B cell (primary cell): ENCODE measurements around the gene PLA2G3. TPM values are rescaled to one million over a fixed set of nuclear protein-coding genes. Genes with fewer than 3 reads are reported as not detected.

Experiments
- ATAC-seq: fragments of 200-7000 bp; cut with Tn5 transposase; one replicate; pipeline ENCODE4 v1.10.0; 2021; ENCODE audit warnings: low read depth, mild to moderate bottlenecking, moderate number of reproducible peaks, moderate library complexity
- CTCF ChIA-PET: fragments of 350-600 bp; sonication (Branson Sonifier 250); formaldehyde crosslinking; loops from one replicate; lab custom pipeline; 2021; ENCODE audit warnings: antibody characterized with exemption, inconsistent platforms; lab: Charles Lee
- POLR2A ChIA-PET: fragments of 350-600 bp; sonication (Branson Sonifier 250); formaldehyde crosslinking; loops from one replicate; lab custom pipeline; 2021; ENCODE audit warnings: antibody characterized with exemption; lab: Charles Lee
- DNase-seq: peaks from one replicate; pipeline ENCODE4 v3.0.0; 2013
- H2AFZ ChIP-seq: 2 replicates; pipeline ENCODE4 v1.6.1; 2012; ENCODE audit warnings: mild to moderate bottlenecking, low read depth, low read length; ENCODE audit not compliant: insufficient read depth, poor library complexity, severe bottlenecking
- H3K27ac ChIP-seq, 2 donors: 1 replicate in 1 of 2; 2 replicates in 1 of 2; pipeline ENCODE4 v1.5.1; 2012 to 2013; ENCODE audit warnings: low read length in 2 of 2, mild to moderate bottlenecking in 2 of 2, moderate library complexity in 1 of 2
- H3K27me3 ChIP-seq, 4 experiments: fragments of 200-600 bp in 1 of 4; sonication (generic) in 1 of 4; replicated peaks in 1 of 4; 1 replicate in 2 of 4; 2 replicates in 2 of 4; pipeline versions ENCODE4 v1.6.1 to v1.7.0; 2013 to 2016; ENCODE audit warnings: low read length in 3 of 4, mild to moderate bottlenecking in 2 of 4, mixed read lengths in 1 of 4, moderate library complexity in 1 of 4; ENCODE audit not compliant: insufficient read depth in 4 of 4, control insufficient read depth in 3 of 4; ENCODE audit errors: control extremely low read depth in 1 of 4
- H3K36me3 ChIP-seq, 2 experiments: replicated peaks in 1 of 2; 1 replicate in 1 of 2; 2 replicates in 1 of 2; pipeline versions ENCODE4 v1.6.1 to v1.7.1; 2013; ENCODE audit warnings: low read length in 1 of 2; ENCODE audit not compliant: insufficient read depth in 2 of 2, control insufficient read depth in 1 of 2; ENCODE audit errors: control extremely low read depth in 1 of 2, extremely low read depth in 1 of 2
- H3K4me1 ChIP-seq, 2 donors: fragments of 200-600 bp in 1 of 2; sonication (generic) in 1 of 2; 1 replicate in 1 of 2; 2 replicates in 1 of 2; pipeline versions ENCODE4 v1.5.1 to v1.6.1; 2013 to 2017; ENCODE audit warnings: low read length in 2 of 2; ENCODE audit not compliant: control insufficient read depth in 2 of 2, insufficient read depth in 2 of 2
- H3K4me2 ChIP-seq: replicated peaks from 2 replicates; pipeline ENCODE3; 2012; ENCODE audit warnings: mild to moderate bottlenecking, low read depth, low read length; ENCODE audit not compliant: poor library complexity, severe bottlenecking
- H3K4me3 ChIP-seq, 5 experiments: fragments of 200-600 bp in 1 of 5; sonication (generic) in 1 of 5; 1 replicate in 3 of 5; 2 replicates in 2 of 5; pipeline versions ENCODE4 v1.5.1 to v1.7.0; 2011 to 2016; ENCODE audit warnings: low read length in 4 of 5, mild to moderate bottlenecking in 4 of 5, low read depth in 2 of 5, control low read depth in 1 of 5, moderate library complexity in 1 of 5; ENCODE audit not compliant: insufficient read depth in 1 of 5; ENCODE audit errors: control extremely low read depth in 1 of 5, extremely low read depth in 1 of 5
- H3K79me2 ChIP-seq: fragments of 200-600 bp; sonication (generic); one replicate; pipeline ENCODE4 v1.6.0; 2016; ENCODE audit warnings: low read length; ENCODE audit not compliant: control insufficient read depth, insufficient read depth
- H3K9ac ChIP-seq: fragments of 200-600 bp; sonication (generic); 2 replicates; pipeline ENCODE4 v1.6.1; 2017; ENCODE audit warnings: mild to moderate bottlenecking, low read length, moderate library complexity
- H3K9me3 ChIP-seq, 3 donors: one replicate each; pipeline versions ENCODE4 v1.6.1 to v1.7.1; 2013; ENCODE audit warnings: low read length in 2 of 3; ENCODE audit not compliant: control insufficient read depth in 2 of 3, insufficient read depth in 1 of 3; ENCODE audit errors: control extremely low read depth in 1 of 3
- H4K20me1 ChIP-seq: 2 replicates; pipeline ENCODE4 v1.6.0; 2012; ENCODE audit warnings: mild to moderate bottlenecking, low read length; ENCODE audit not compliant: insufficient read depth, control insufficient read depth, poor library complexity, severe bottlenecking
- H3K27ac Mint-ChIP-seq: one replicate; pipeline ENCODE4 v1.8.0; 2021; ENCODE audit warnings: mixed read lengths
- H3K27me3 Mint-ChIP-seq: one replicate; pipeline ENCODE4 v1.8.0; 2021; ENCODE audit warnings: mixed read lengths
- H3K4me1 Mint-ChIP-seq: one replicate; pipeline ENCODE4 v1.8.0; 2021; ENCODE audit warnings: mixed read lengths
- H3K4me3 Mint-ChIP-seq: one replicate; pipeline ENCODE4 v1.8.0; 2021; ENCODE audit warnings: mixed read lengths
- H3K9me3 Mint-ChIP-seq: one replicate; pipeline ENCODE4 v1.8.0; 2022; ENCODE audit warnings: mixed read lengths; ENCODE audit not compliant: insufficient read depth
- EZH2 ChIP-seq: IDR thresholded peaks from 2 replicates; pipeline ENCODE4 v1.6.1; 2012; ENCODE audit warnings: borderline replicate concordance, low read depth, mild to moderate bottlenecking, moderate library complexity, low read length; ENCODE audit not compliant: insufficient read depth, poor library complexity, severe bottlenecking
- WGBS: methylation state at CpG from one replicate; pipeline ENCODE4 v1.1.5; 2013; ENCODE audit warnings: missing lambda C conversion rate; ENCODE audit not compliant: insufficient coverage; 5-methylcytosine and 5-hydroxymethylcytosine counted together
- intact Hi-C: fragments of 100-400 bp; cut with micrococcal nuclease; formaldehyde crosslinking; loops from one replicate; pipeline ENCODE4 v1.10.0; 2022
- polyA plus RNA-seq: library from polyadenylated mRNA; depleted of rRNA; stranded (reverse); fragments of >200 nt; gene quantifications from 2 replicates; pipeline ENCODE4 v1.2.3, GENCODE V29; 2012
- total RNA-seq, 2 donors: library from RNA; stranded (reverse); fragments of 120-200 nt in 1 of 2; gene quantifications; 1 replicate in 1 of 2; 2 replicates in 1 of 2; pipeline versions ENCODE4 v1.2.3 to v1.2.4, GENCODE V29; 2013 to 2022
- TF ChIP-seq, protein P1 (sequence below): fragments of 200-600 bp; IDR thresholded peaks from one replicate; pipeline ENCODE4 v1.8.0; 2022; ENCODE audit warnings: antibody characterized with exemption, mild to moderate bottlenecking

Gene PLA2G3
- total and polyA plus RNA-seq, 2 donors (not counting 1 experiment from before 2014, with no cell fraction given): not detected

DNA sequence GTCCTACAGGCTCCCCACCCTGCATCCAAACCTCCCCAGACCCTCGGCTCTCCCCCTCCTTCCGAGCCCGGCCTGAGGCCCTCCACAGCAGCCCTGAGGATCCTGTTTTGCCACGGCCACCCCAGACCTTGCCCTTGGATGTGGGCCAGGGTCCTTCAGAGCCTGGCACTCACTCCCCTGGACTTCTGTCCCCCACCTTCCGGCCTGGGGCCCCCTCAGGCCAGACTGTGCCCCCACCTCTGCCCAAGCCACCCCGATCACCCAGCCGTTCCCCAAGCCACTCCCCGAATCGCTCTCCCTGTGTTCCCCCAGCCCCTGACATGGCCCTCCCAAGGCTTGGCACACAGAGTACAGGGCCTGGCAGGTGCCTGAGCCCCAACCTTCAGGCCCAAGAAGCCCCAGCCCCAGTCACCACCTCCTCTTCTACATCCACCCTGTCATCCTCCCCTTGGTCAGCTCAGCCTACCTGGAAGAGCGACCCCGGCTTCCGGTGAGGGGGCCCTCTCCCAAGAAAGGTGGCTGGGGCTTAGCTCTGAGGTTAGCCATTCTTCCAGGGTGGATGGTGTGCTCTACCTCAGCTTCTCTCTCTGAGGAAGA, 14.7 kb downstream of the PLA2G3 start:
- TF ChIP-seq EZH2: no peak
- Histone ChIP-seq H3K36me3 (no peaks in the 10 kb centered on the region), H3K9me3 (peaks cover 0 to 9% (median 0%) of the 10 kb centered on the region in 3 donors), H3K79me2 (no peaks in the 10 kb centered on the region), H3K27ac (no peak overlapping the region), H3K27me3 (peaks cover 0 to 14% (median 0%) of the 10 kb centered on the region in 4 experiments), H3K4me3 (no peak overlapping the region), H2AFZ (no peak overlapping the region), H4K20me1 (no peaks in the 10 kb centered on the region), H3K9ac (no peak overlapping the region), H3K4me2 (no peak overlapping the region), H3K4me1 (peaks cover 5 to 12% of the 10 kb centered on the region in 2 donors)
- ATAC-seq (no peak), DNase-seq (no peak)
- Mint-ChIP-seq H3K4me3 (no peak overlapping the region), H3K9me3 (no peaks in the 10 kb centered on the region), H3K27me3 (no peaks in the 10 kb centered on the region), H3K27ac (no peak overlapping the region), H3K4me1 (peaks cover 6% of the 10 kb centered on the region)
- ChIA-PET POLR2A (no interaction called here), CTCF (no interaction called here)
- intact Hi-C loops: no loop called here
- WGBS: 91% methylated on average over 10 of the region's 12 CpGs

DNA sequence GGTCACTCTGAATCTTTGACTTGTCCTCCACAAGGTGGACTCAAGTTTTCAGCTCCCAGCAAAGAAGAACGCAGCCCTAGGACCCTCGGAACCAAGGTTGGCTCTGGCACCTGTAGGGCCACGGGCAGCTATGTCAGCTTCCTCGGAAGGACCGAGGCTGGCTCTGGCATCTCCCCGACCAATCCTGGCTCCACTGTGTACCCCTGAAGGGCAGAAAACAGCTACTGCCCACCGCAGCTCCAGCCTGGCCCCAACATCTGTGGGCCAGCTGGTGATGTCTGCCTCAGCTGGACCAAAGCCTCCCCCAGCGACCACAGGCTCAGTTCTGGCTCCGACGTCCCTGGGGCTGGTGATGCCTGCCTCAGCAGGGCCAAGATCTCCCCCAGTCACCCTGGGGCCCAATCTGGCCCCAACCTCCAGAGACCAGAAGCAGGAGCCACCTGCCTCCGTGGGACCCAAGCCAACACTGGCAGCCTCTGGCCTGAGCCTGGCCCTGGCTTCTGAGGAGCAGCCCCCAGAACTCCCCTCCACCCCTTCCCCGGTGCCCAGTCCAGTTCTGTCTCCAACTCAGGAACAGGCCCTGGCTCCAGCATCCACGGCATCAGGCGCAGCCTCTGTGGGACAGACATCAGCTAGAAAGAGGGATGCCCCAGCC, 15.4 kb downstream of the PLA2G3 start:
- H3K27ac Mint-ChIP-seq: no peak overlapping the region
- Histone ChIP-seq H3K4me3 (no peak overlapping the region), H3K9me3 (peaks cover 0 to 9% (median 0%) of the 10 kb centered on the region in 3 donors), H3K4me2 (no peak overlapping the region), H3K27me3 (peaks cover 0 to 14% (median 0%) of the 10 kb centered on the region in 4 experiments), H3K79me2 (no peaks in the 10 kb centered on the region), H2AFZ (no peak overlapping the region), H4K20me1 (no peaks in the 10 kb centered on the region), H3K27ac (no peak overlapping the region), H3K36me3 (no peaks in the 10 kb centered on the region), H3K4me1 (peaks cover 5 to 12% of the 10 kb centered on the region in 2 donors), H3K9ac (no peak overlapping the region)
- ChIA-PET POLR2A (no interaction called here), CTCF (no interaction called here)
- H3K4me1 Mint-ChIP-seq: peaks cover 6% of the 10 kb centered on the region
- DNase-seq (no peak), ATAC-seq (no peak)
- TF ChIP-seq, protein P1, sequence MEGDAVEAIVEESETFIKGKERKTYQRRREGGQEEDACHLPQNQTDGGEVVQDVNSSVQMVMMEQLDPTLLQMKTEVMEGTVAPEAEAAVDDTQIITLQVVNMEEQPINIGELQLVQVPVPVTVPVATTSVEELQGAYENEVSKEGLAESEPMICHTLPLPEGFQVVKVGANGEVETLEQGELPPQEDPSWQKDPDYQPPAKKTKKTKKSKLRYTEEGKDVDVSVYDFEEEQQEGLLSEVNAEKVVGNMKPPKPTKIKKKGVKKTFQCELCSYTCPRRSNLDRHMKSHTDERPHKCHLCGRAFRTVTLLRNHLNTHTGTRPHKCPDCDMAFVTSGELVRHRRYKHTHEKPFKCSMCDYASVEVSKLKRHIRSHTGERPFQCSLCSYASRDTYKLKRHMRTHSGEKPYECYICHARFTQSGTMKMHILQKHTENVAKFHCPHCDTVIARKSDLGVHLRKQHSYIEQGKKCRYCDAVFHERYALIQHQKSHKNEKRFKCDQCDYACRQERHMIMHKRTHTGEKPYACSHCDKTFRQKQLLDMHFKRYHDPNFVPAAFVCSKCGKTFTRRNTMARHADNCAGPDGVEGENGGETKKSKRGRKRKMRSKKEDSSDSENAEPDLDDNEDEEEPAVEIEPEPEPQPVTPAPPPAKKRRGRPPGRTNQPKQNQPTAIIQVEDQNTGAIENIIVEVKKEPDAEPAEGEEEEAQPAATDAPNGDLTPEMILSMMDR: no peak
- TF ChIP-seq EZH2: no peak
- no peak overlapping the region for H3K4me3 Mint-ChIP-seq
- WGBS: 88% methylated on average over 14 of the region's 14 CpGs
- H3K9me3 Mint-ChIP-seq: no peaks in the 10 kb centered on the region
- H3K27me3 Mint-ChIP-seq: no peaks in the 10 kb centered on the region
- intact Hi-C loops: no loop called here
